HG03175 (cell line): ENCODE measurements around the gene TJP3.

Source experiments
- ATAC-seq: cut with Tn5 transposase; IDR thresholded peaks from one replicate; pipeline ENCODE4 v1.9.1; 2021; ENCODE audit warnings: mild to moderate bottlenecking, moderate library complexity; ENCODE audit not compliant: unreplicated experiment

TJP3 gene

DNA sequence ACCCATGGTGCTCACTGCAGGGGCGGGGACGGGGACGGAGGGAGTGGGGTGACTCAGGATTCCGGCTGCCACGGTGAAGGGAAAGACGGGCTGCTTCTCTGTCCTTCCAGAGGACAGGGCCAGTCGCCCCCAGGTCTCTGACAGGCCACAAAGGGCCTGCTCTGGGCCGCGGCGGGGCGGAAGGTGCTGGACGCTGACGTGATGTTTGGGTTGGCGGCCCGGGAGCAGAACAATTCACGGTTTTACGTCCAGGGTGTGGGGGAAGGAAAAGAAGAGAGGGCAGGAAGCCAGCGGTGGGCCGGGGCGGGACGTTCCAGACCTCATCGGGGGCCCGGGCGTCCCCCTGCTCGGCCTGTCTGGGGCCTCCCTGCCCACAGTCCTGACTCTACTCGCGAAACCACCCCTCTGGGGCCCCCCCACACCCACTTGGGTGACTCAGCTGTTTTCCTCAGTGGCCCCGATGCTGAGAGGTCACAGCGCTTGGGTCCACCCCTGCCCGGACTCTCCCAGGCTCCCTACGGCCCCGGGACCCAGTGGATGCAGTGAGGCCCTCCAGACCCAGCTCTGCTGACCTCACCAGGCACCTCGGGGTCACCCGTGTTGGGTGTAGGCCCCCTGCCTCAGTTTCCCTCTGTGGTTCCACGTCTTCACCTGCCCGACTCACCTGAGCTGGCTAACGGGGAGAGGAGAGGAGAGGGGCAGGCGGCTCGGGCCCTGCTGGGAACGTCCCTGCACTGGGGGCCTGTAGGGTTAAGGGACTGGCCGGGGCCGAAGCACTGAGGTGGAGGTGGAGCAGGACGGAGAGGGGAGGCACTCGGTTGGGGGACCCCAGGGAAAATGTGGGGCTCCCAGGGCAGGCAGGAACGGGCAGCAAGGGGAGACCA lies 37.1 kb upstream of the TJP3 start:
- ATAC-seq, result no peak

- no peak for ATAC-seq
Measured at GRCh38 chr19:3671680-3672574, 36.3 kb upstream of the TJP3 start.

DNA sequence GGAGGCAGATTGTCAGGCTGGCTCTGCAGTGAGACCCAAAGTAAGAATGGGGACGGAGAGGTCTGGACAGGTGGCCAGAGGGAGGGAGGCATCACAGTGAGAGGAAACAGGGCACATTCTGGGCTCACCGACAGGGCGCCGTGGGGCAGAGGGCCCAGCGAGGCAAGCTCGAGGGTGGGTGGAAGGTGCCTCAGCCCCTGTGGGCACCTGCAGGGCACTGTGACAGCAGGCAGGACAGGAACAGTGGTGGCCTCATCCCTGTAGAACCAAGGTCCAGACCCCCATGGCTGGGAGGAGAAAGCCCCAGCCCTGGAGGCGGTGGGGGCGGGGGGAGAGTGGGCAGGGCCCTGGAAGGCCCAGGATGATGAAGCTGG lies 35.6 kb upstream of the TJP3 start:
- no peak for ATAC-seq

DNA sequence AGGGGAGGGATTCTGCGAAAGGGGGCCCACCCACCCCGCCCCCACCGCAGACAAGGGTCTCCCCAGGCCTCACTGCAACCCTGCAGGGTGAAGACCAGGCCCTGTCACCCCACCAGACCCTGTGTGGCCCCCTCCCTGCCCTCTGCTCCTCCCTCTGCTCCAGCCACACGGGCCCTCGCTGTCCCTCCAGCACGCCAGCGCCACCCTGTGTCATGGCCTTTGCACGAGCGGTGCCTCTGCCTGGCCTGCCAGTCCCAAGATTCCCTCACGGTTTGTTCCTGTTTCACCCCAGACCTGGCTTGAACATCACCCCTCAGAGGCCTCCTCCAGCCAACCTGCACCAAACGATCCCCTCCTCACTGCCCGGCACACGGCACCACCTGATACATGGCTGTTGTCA lies 35.2 kb upstream of the TJP3 start:
- ATAC-seq, result no peak

- no peak for ATAC-seq
Measured at GRCh38 chr19:3673506-3674439, 34.4 kb upstream of the TJP3 start.

DNA sequence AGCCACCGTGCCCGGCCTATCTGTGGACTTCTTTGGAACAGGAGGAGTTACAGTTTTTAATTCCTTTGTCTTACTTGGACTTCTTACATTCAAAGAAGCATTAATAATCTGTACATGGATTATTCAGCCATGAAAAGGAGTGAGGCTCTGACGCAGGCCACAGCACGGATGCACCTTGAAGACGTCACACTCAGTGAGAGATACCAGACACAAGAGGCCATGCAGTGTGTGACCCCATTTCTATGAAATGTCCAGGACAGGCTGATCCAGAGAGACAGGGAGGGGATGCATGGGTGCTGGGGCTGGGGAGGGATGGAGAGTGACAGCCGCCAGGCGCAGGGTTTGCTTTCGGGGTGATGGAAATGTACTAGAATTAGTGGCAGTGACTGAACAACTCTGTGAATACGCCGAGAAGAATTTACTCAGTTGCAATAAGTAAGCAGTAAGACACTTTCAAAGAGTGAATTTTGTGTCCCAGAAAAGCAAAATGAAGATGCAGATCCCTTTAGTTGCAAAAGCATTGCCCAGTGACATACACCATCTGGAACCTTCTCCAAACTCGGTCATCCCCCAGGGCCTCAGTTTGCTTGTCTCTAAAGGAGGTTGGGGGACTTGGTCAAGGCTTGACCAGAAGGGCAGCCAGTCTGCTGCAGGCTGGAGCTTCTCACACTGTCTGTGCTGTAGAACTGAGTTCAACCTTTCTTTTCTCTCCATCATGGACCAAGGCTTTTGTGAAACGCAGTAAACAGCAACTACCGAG lies 33.2 kb upstream of the TJP3 start:
- ATAC-seq, result no peak

- no peak for ATAC-seq
Measured at GRCh38 chr19:3678188-3678587, 30.0 kb upstream of the TJP3 start.

DNA sequence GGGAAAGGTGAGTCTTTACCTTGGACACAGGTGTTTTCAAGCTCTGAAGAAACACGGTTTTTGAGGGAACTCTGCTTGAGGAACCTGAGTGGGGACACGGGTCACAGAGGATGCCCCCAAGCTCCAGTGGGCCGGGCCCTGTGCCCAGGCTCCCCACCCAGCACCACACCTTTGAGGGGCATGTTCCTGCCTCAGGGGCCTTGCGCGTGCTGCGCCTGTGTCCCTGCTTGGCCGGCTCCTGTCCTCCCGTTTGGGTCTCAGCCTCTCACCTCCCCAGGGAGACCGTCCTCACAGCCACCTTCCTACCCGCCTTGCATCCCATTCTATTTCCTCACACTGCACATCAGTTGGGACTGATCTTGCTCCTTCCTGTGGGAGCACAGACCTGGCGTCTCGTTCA lies 29.0 kb upstream of the TJP3 start:
- ATAC-seq, result no peak

GRCh38 chr19:3679581-3679980 lies 28.6 kb upstream of the TJP3 start:
- no peak for ATAC-seq

DNA sequence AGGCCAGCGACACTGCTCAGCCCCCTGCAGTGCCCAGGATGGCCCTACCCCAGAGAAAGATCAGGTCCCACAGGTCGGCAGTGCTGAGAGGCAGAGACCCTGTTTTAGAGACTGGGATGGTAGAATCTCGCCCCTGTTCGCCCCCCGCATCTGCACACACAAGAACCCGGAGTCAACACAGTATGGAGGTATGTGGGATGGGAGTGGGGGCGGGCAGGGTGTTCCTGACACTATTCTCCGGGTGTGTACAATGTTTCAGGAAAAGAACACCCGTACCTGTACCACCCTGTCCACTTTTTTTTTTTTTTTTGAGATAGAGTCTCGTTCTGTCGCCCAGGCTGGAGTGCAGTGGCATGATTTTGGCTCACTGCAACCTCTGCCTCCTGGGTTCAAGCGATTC lies 27.2 kb upstream of the TJP3 start:
- ATAC-seq, result no peak

DNA sequence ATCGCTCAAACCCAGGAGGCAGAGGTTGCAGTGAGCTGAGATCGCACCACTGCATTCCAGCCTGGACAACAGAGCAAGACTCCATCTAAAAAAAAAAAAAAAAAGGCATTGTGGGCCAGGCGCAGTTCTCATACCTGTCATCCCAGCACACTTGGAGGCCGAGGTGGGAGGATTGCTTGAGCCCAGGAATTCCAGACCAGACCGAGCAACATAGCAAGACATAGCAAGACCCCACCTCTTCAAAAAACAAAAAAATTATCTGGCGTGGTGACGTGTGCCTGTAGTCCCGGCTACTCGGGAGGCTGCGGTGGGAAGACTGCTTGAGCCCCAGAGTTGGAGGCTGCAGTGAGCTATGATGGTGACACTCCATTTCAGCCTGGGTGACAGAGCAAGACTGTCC lies 25.9 kb upstream of the TJP3 start:
- ATAC-seq, result no peak

DNA sequence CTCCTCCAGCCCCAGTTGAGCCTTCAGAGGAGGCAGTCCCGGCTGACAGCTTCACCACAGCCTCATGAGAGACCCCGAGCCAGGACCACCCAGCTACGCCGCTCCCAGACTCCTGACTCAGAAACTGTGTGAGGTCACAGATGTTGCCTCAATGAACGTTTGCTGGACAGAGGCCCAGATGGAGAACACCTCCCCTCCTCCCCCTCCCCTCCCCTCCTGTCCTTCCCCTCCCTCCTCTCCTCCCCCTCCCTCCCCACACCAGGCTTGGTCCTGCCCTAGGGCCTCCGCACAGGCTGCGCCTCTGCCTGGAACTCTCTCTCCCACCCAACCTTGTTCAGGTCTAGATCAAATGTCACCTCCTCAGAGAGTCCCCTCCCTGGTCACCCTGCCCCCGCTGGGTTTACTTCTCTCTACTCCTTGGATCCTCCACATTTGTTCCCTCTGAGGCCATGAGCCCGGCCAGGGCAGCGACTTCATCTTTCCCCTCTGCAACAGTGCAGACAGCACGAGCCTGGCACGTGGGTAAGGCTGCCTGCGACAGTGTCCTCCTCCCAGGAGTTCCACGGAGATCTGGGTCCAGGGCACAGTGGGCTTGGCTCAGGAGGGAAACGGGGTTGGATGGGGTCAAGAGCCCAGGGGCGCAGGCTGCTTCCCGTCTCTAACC lies 25.3 kb upstream of the TJP3 start:
- no peak for ATAC-seq

DNA sequence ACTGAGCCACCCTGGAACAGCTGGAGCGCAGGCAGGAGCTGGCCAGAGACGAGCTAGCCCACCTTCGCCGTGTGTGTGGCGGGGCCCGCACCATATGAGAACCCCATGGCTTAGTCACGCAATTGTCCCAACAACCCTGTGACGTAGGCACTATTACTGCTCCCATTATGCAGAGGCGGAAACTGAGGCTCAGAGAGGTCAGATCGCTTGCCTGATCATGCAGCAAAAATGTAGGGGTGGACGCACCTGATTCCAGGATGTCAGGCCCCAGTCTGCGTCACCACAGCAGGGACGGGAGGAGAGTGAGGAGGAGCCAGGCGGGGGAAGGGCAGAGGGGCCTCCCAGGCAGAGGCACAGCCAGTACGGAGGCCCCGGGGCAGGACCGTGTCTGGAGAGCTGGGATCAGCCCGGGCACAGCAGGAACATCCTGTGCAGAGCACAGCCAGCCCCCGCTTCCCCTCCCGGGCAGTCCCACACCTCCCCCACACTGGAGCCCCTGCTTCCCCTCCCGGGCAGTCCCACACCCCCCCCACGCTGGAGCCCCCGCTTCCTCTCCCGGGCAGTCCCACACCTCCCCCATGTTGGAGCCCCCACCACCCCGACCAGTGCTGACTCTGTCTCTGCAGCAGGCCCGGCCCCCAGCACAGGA lies 24.7 kb upstream of the TJP3 start:
- no peak for ATAC-seq

DNA sequence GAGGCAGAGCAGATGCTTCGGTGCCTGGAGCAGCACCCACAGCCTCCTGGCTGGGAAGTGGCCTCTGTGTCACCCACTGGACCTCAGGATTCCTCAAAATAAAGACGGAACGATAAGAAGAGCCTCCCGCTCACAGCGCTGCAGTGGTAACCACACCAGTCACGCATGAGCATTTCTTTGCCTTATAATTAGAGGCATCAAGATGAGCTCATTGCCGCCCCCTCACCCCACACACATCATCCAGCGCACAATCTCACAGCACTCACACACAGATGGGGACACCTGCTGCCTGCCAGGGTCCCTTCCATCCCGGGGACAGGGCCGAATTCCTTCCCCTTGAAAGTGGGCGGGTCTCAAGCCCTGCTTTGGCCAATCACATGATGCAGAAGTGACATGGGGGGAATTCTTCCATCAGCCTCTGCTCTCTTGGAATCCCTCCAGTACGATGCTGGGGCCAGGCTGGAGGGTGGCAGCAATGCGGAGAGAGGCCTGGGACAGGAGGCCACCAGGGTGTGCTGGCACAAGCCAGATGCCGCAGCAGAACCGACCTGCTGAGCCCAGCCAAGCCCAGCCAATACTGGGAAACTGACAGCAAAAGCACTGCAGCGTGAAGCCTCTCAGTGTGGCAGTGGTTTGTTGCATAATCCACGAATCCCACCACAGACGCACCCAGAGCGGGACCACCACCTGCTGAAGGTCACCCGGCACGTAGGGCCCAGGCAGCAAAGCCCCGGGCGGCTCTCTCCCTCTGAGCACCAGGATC lies 23.9 kb upstream of the TJP3 start:
- no peak for ATAC-seq

DNA sequence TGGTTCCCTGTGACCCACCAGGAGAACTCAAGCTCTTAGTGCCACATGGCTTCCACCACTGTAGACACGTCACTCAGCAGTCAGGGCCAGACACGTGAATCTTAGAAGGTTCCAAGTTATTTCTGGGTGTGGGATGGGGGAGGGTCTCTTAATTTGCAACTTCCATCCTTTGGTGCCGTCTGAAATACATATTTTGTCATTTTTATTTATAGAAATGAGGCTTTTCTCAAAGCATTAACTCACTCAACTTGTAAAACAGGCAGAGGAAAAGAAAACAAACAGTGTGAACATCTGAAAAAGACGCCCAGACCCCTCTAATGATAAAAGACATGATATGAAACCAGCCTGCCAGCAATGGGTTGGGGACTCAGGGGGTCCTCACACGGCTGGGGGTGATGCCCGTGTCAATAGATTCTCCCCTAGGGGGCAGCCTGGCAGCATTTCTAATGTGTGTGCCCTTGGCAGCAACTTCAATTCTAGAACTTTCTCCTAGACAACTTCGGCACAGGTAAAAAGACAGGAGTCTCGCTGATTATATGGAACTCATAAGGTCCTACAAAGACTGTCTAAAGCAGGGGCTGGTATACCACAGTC lies 23.3 kb upstream of the TJP3 start:
- ATAC-seq, result no peak

- no peak for ATAC-seq
Measured at GRCh38 chr19:3687393-3687773, 20.8 kb upstream of the TJP3 start.

GRCh38 chr19:3687774-3688706 lies 20.1 kb upstream of the TJP3 start:
- ATAC-seq, result no peak
